ENCODE measurements around the gene TLCD3B.

- TF ChIP-seq CTCF (IDR thresholded peaks at IDR 0.05; ENCODE audit: poor library complexity, severe bottlenecking) (no peak), RAD21 (conservative IDR thresholded peaks at IDR 0.05) (no peak), EP300 (conservative IDR thresholded peaks at IDR 0.05; ENCODE audit: poor library complexity, severe bottlenecking) (no peak)
These were observed 55.1 kb downstream of the TLCD3B start for GRCh38 chr16:29975811-29976511.

Data from neural cell (in vitro differentiated cells).